ENCODE measurements around the gene EHD2.
A peak's percentile ranks its signal among the peaks of the same experiment; 100 is the strongest.
"Not testable (repeated sequence)": the region's sequence is repeated elsewhere in the genome, so short reads cannot be mapped to it uniquely, and the experiment has no call there.

EHD2 gene

GRCh38 chr19:47713046-47714021 is at the start of gene EHD2:
Gene EHD2, plus strand, starts transcription at chr19:47713422. Its CDS starts 3,191 bp downstream, at chr19:47716613.
- peaks cover 26% of the 10 kb centered on the region for H3K27me3 Mint-ChIP-seq (ENCODE audit: low read depth)
- peak; percentile 89 to 94 (median 93) for TF ChIP-seq CTCF (IDR thresholded peaks at IDR 0.05; ENCODE audit: unreplicated experiment in 3 of 3)
- H3K9me3 Mint-ChIP-seq, result peaks cover 11% of the 10 kb centered on the region
- peaks cover 16% of the 10 kb centered on the region for H3K36me3 Mint-ChIP-seq (ENCODE audit: low read depth)
- H3K27ac Mint-ChIP-seq, result peak within 1 kb of the TSS; percentile 21 to 88 (median 88)
- peak within 1 kb of the TSS; percentile 83 to 97 (median 93) for H3K4me3 Mint-ChIP-seq
- H3K4me1 Mint-ChIP-seq, result peaks cover 31% of the 10 kb centered on the region

- H3K4me3 Mint-ChIP-seq, result no peak overlapping the region
- no peaks in the 10 kb centered on the region for H3K9me3 Mint-ChIP-seq
- H3K36me3 Mint-ChIP-seq (ENCODE audit: low read depth), result peaks cover 30% of the 10 kb centered on the region
- H3K27ac Mint-ChIP-seq, result peak overlapping the region; percentile 5 to 68 (median 15)
- no peak for TF ChIP-seq CTCF (IDR thresholded peaks at IDR 0.05; ENCODE audit: unreplicated experiment in 3 of 3)
- peaks cover 18% of the 10 kb centered on the region for H3K4me1 Mint-ChIP-seq
- no peaks in the 10 kb centered on the region for H3K27me3 Mint-ChIP-seq (ENCODE audit: low read depth)
Observed at GRCh38 chr19:47663435-47663910, 49.7 kb upstream of the EHD2 start.

GRCh38 chr19:47663911-47664771 is 49.1 kb upstream of the EHD2 start:
- TF ChIP-seq CTCF (IDR thresholded peaks at IDR 0.05; ENCODE audit: unreplicated experiment in 3 of 3), result no peak
- H3K27me3 Mint-ChIP-seq (ENCODE audit: low read depth), result no peaks in the 10 kb centered on the region

GRCh38 chr19:47668556-47668955 is 44.7 kb upstream of the EHD2 start:
- peaks cover 26% of the 10 kb centered on the region for H3K36me3 Mint-ChIP-seq (ENCODE audit: low read depth)
- H3K4me1 Mint-ChIP-seq; H3K9me3 Mint-ChIP-seq; H3K27ac Mint-ChIP-seq; H3K27me3 Mint-ChIP-seq (ENCODE audit: low read depth); H3K4me3 Mint-ChIP-seq: not testable (repeated sequence)

More at GRCh38 chr19:47663911-47664771, 49.1 kb upstream of the EHD2 start:
- H3K27ac Mint-ChIP-seq, result peak overlapping the region; percentile 5 to 68 (median 15)
- peaks cover 18% of the 10 kb centered on the region for H3K4me1 Mint-ChIP-seq
- H3K4me3 Mint-ChIP-seq, result no peak overlapping the region
- peaks cover 24% of the 10 kb centered on the region for H3K36me3 Mint-ChIP-seq (ENCODE audit: low read depth)
- H3K9me3 Mint-ChIP-seq, result no peaks in the 10 kb centered on the region

GRCh38 chr19:47670736-47671135 is 42.5 kb upstream of the EHD2 start:
- no peak for TF ChIP-seq CTCF (IDR thresholded peaks at IDR 0.05; ENCODE audit: unreplicated experiment in 3 of 3)
- no peak overlapping the region for H3K4me3 Mint-ChIP-seq

GRCh38 chr19:47671499-47671898 is 41.7 kb upstream of the EHD2 start:
- Mint-ChIP-seq H3K27ac (no peak overlapping the region), H3K9me3 (no peaks in the 10 kb centered on the region), H3K36me3 (ENCODE audit: low read depth) (peaks cover 43% of the 10 kb centered on the region), H3K4me3 (no peak overlapping the region), H3K27me3 (ENCODE audit: low read depth) (no peaks in the 10 kb centered on the region), H3K4me1 (peaks cover 5% of the 10 kb centered on the region)
- TF ChIP-seq CTCF (IDR thresholded peaks at IDR 0.05; ENCODE audit: unreplicated experiment in 3 of 3), result no peak

More at GRCh38 chr19:47670736-47671135, 42.5 kb upstream of the EHD2 start:
- peaks cover 41% of the 10 kb centered on the region for H3K36me3 Mint-ChIP-seq (ENCODE audit: low read depth)
- peaks cover 5% of the 10 kb centered on the region for H3K4me1 Mint-ChIP-seq
- no peak overlapping the region for H3K27ac Mint-ChIP-seq
- H3K9me3 Mint-ChIP-seq, result no peaks in the 10 kb centered on the region
- no peaks in the 10 kb centered on the region for H3K27me3 Mint-ChIP-seq (ENCODE audit: low read depth)

All from nephron (organoid).